22Rv1 (cell line): Measurements from ENCODE around the gene C3orf85.

ENCODE experiments used
- H3K27ac ChIP-seq: fragments of 450-650 bp; 2 replicates; pipeline ENCODE4 v1.5.1; 2017
- ZFX ChIP-seq: fragments of 450-650 bp; IDR thresholded peaks from 2 replicates; pipeline ENCODE4 v1.6.1; 2017; ENCODE audit warnings: antibody characterized with exemption, borderline replicate concordance
- TF ChIP-seq, protein P1 (sequence below): fragments of 450-650 bp; IDR thresholded peaks from 2 replicates; pipeline ENCODE4 v1.5.1; 2017; ENCODE audit warnings: mild to moderate bottlenecking

Gene C3orf85, protein sequence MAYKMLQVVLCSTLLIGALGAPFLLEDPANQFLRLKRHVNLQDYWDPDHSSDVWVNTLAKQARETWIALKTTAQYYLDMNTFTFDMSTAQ

DNA sequence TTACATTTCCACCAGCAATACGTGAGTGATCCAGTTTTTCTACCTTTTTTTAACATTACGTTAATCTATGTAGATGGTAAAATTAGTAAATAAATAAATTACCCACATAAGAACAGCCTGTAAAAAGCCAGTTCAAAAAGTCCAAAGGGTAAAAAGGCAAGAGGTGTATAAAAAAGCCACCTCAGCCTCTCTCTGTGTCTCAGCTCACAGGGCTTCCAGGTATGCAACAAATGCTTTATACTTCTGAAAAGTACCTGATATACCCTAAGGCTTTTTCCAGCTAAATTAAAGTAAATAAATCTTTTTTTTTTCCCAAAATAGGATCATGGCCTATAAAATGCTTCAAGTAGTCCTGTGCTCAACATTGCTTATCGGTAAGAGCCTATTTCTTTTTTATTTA lies at the start of gene C3orf85:
C3orf85 (plus strand) TSS at position 197 of the 400 bp plus-strand sequence; CDS start at position 326, 129 bp downstream.
- no peak within 1 kb of the TSS for H3K27ac ChIP-seq
- TF ChIP-seq ZFX: no peak
- TF ChIP-seq, protein P1, sequence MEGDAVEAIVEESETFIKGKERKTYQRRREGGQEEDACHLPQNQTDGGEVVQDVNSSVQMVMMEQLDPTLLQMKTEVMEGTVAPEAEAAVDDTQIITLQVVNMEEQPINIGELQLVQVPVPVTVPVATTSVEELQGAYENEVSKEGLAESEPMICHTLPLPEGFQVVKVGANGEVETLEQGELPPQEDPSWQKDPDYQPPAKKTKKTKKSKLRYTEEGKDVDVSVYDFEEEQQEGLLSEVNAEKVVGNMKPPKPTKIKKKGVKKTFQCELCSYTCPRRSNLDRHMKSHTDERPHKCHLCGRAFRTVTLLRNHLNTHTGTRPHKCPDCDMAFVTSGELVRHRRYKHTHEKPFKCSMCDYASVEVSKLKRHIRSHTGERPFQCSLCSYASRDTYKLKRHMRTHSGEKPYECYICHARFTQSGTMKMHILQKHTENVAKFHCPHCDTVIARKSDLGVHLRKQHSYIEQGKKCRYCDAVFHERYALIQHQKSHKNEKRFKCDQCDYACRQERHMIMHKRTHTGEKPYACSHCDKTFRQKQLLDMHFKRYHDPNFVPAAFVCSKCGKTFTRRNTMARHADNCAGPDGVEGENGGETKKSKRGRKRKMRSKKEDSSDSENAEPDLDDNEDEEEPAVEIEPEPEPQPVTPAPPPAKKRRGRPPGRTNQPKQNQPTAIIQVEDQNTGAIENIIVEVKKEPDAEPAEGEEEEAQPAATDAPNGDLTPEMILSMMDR: no peak

DNA sequence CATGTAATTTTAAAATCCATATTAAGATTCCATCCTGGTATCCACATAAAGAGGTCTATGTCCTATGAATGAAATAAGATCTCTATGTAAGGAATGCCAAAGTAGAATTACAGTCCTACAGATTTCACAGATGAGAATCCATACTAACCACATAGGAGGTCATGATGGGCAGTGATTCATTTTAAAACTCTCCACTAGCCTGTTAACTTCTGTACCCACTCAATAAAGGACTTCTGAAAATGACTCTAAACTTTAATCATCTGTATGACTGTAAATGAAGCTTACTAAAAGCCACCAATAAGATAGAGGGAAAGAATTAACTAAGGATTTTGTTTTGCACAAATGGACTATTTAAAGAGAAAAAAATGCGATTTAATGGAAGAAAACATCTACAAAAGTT lies 47.3 kb upstream of the C3orf85 start:
- TF ChIP-seq, protein P1: no peak
- TF ChIP-seq ZFX: no peak
- H3K27ac ChIP-seq: no peak overlapping the region

DNA sequence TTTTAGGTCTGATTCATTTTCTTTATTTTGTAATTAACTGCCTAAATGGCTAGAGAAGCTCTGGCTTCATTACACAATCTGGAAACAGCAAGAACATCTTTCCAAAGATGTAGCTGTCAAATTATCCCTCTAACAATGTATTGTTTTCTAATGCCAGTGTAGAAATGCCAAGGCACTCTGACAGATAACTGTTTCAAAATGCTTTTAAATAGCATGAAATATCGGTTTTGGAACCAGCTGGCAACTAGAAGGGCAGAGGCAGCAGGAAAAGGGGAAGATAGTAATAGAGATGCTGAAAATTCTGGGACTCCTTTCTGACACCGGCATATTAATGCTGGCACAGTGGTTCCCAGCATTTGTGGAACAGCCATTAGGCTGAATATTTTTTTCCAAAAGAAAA lies 44.7 kb upstream of the C3orf85 start:
- H3K27ac ChIP-seq: no peak overlapping the region
- no peak for TF ChIP-seq ZFX
- TF ChIP-seq, protein P1: no peak

DNA sequence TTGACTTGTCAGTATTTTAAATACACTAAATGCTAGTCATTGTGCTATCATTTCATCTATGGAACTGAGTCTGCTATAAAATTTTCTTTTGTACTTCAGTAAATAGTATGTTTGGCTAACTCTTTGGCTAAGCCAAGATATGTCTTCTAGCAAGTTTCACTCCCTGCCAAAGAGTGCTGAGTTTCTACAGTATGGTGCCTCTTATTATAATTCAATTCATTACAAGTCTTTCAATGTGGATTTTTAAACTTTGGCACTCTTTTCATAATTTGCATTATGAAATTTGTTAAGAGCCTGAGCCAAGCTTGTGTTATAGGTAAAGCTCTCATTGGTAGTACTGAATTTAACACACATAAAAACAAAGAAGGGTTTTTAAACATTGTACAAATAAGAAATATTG lies 43.0 kb upstream of the C3orf85 start:
- no peak for TF ChIP-seq ZFX
- TF ChIP-seq, protein P1: no peak
- H3K27ac ChIP-seq: peak overlapping the region; percentile 30; the same call in 1 of the 2 replicates

DNA sequence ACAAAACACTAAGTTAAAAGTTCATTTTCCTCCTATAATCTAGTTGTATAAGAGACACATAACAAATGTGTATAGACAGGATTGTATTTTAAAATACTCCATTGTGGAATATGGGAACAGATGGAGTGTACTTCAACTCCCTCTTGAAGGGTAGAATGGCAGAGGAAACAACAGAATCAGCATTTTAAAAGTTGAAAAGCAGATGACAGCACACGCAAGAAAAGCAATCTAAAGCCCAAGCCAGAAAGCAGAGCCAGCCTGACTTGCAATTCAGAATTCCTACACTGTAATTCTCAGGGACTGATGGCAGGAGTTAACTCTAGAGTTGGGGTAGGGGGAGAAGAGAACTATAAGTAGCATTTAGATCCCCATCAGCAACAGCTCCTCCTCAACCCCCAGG lies 41.4 kb upstream of the C3orf85 start:
- no peak overlapping the region for H3K27ac ChIP-seq
- TF ChIP-seq ZFX: no peak
- TF ChIP-seq, protein P1: no peak

DNA sequence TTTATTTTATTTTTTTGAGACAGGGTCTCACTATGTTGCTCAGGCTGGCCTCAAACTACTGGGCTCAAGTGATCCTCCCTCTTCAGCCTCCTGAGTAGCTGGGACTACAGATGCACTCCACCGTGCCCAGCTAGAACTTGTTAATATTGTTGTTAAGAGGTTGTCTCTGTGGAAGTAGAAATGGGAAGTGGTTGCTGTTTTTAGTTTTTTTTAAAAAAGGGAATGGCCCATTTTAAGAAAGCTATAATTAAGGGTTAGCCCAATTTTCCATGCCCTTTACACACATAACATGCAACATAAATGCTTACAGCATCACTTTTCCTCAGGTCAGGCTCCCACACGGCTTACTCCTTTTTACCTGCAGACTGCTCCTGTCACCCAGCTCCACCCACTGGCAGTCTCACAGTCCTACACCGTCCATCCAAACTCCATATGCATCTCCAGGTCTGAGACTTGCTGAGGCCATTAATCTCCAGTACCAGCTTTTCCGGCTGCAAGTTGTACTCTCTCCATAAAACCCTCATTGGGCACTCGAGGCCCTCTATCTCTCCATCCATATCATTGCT lies 38.4 kb upstream of the C3orf85 start:
- H3K27ac ChIP-seq: no peak overlapping the region
- TF ChIP-seq, protein P1: peak; percentile 76
- TF ChIP-seq ZFX: no peak

DNA sequence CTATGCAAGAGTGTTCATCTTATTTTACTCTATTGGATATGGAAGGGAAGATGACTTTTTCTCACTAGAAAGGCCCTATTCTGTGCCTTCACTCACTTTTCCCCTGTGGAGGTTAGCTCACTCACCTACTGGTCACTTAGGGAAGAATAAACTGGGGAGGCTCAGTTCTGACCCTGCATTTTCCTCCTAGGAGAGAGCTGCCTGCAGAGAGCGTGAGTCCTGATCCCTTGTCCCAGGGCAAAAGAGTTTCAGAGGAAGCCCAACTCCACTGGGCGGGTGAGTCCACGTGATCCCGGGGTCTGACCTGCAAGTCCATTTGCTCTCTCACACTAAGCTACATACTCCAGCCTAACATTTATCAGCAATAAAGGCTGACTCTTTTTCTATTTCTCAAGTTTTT lies 26.9 kb upstream of the C3orf85 start:
- TF ChIP-seq, protein P1: no peak
- no peak for TF ChIP-seq ZFX
- H3K27ac ChIP-seq: no peak overlapping the region
